Measurements from ENCODE around the gene NFIX. TPM values are rescaled to one million over a fixed set of nuclear protein-coding genes. Genes with fewer than 3 reads are reported as not detected.

Gene NFIX
- total RNA-seq, 1 donor from 2014 or later = 2.6 TPM

DNA sequence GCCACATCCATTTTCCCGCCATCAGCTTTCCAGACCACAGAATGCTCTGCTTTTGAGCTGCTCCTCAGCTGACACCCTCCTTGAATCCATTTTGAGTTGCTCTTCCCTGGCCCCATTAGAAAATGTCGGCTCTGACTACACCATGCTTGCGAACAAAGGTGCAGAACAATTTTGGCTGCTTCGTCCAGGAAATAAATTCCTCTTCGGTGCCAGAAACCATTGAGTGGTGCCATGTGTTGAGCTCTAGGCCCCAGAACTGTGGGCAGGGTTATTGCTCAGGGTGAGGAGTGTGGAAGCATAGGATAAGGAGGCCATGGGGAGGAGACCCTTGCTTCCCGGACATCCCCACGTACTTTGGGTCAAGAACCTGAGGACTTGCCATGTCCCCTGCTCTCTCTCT is 52.1 kb downstream of the NFIX start:
- POLR2A ChIA-PET = no interaction called here
- Mint-ChIP-seq H3K4me3 (no peak overlapping the region), H3K4me1 (peaks cover 5% of the 10 kb centered on the region), H3K36me3 (ENCODE audit: low read depth) (no peaks in the 10 kb centered on the region), H3K9me3 (no peaks in the 10 kb centered on the region), H3K27me3 (peaks cover 18% of the 10 kb centered on the region), H3K27ac (no peak overlapping the region)
- DNase-seq (no peak), ATAC-seq (ENCODE audit: low read depth) (no peak)
- CTCF ChIA-PET = no interaction called here
- no peak for TF ChIP-seq CTCF (IDR thresholded peaks at IDR 0.05)
- intact Hi-C loops (cut with micrococcal nuclease) = no loop called here

GRCh38 chr19:13050274-13050673 is 55.0 kb downstream of the NFIX start:
- Mint-ChIP-seq H3K27me3 (peaks cover 22% of the 10 kb centered on the region), H3K4me1 (peaks cover 5% of the 10 kb centered on the region)
- CTCF ChIA-PET = interaction anchor here (1.2 kb wide), 1 partner anchor 11 kb away, joined by 3 read pairs; no protein-coding TSS in a partner anchor

GRCh38 chr19:13051557-13052165 is 56.4 kb downstream of the NFIX start:
- Mint-ChIP-seq H3K27me3 (peaks cover 22% of the 10 kb centered on the region), H3K27ac (no peak overlapping the region), H3K4me3 (no peak overlapping the region), H3K36me3 (ENCODE audit: low read depth) (no peaks in the 10 kb centered on the region), H3K4me1 (peaks cover 5% of the 10 kb centered on the region), H3K9me3 (no peaks in the 10 kb centered on the region)
- ChIA-PET POLR2A (no interaction called here), CTCF (no interaction called here)
- TF ChIP-seq CTCF (IDR thresholded peaks at IDR 0.05) = no peak
- DNase-seq = no peak
- no peak for ATAC-seq (ENCODE audit: low read depth)
- intact Hi-C loops (cut with micrococcal nuclease) = no loop called here

More at GRCh38 chr19:13050274-13050673, 55.0 kb downstream of the NFIX start:
- no peaks in the 10 kb centered on the region for H3K9me3 Mint-ChIP-seq
- H3K27ac Mint-ChIP-seq = no peak overlapping the region
- H3K4me3 Mint-ChIP-seq = no peak overlapping the region
- no peak for TF ChIP-seq CTCF (IDR thresholded peaks at IDR 0.05)
- DNase-seq (no peak), ATAC-seq (ENCODE audit: low read depth) (no peak)
- POLR2A ChIA-PET = no interaction called here
- no peaks in the 10 kb centered on the region for H3K36me3 Mint-ChIP-seq (ENCODE audit: low read depth)
- intact Hi-C loops (cut with micrococcal nuclease) = no loop called here

- peaks cover 18% of the 10 kb centered on the region for H3K27me3 Mint-ChIP-seq
- H3K36me3 Mint-ChIP-seq (ENCODE audit: low read depth) = no peaks in the 10 kb centered on the region
- no peak overlapping the region for H3K27ac Mint-ChIP-seq
- ChIA-PET POLR2A (no interaction called here), CTCF (no interaction called here)
- no peak for TF ChIP-seq CTCF (IDR thresholded peaks at IDR 0.05)
- ATAC-seq (ENCODE audit: low read depth) (no peak), DNase-seq (no peak)
- no peak overlapping the region for H3K4me3 Mint-ChIP-seq
- H3K9me3 Mint-ChIP-seq = no peaks in the 10 kb centered on the region
- intact Hi-C loops (cut with micrococcal nuclease) = no loop called here
- peaks cover 5% of the 10 kb centered on the region for H3K4me1 Mint-ChIP-seq
These were observed 57.3 kb downstream of the NFIX start for GRCh38 chr19:13052447-13053175.

DNA sequence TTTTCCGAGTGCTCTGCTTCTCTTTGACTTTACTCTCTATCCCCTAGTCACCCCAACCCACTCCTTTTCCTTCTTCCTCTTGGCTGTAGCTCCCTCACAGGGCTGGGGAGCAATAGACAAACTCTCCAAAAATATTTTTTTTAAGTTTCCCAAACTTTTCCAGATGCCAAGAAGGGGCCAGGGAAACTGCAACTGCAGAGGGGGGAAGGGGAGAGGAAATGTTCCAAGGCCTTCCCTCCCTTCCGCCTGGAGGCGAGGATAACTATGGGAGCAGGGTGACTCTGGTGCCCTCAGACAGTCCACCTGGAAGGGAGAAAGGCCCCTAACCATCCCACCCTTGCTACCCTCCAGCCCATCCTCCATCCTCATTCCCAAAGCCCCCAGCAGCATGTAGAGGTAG is 58.0 kb downstream of the NFIX start:
- Mint-ChIP-seq H3K4me3 (no peak overlapping the region), H3K27ac (no peak overlapping the region), H3K36me3 (ENCODE audit: low read depth) (no peaks in the 10 kb centered on the region), H3K9me3 (no peaks in the 10 kb centered on the region), H3K27me3 (peaks cover 16% of the 10 kb centered on the region), H3K4me1 (peaks cover 5% of the 10 kb centered on the region)
- intact Hi-C loops (cut with micrococcal nuclease) = no loop called here
- ATAC-seq (ENCODE audit: low read depth) (no peak), DNase-seq (no peak)
- ChIA-PET CTCF (interaction anchor here (1.0 kb wide), 1 partner anchor 536 kb away, joined by 3 read pairs; no protein-coding TSS in a partner anchor), POLR2A (no interaction called here)
- TF ChIP-seq CTCF (IDR thresholded peaks at IDR 0.05) = no peak

All from activated B cell treated with CpG ODN at 0.5 μM for 24 hours (primary cell).